NCI-H345 treated with DMSO at 0.1 percent for 48 hours (cell line): ENCODE data around the gene TMEM178B.
"Not testable (repeated sequence)": the region's sequence is repeated elsewhere in the genome, so short reads cannot be mapped to it uniquely, and the experiment has no call there.

ENCODE experiments used
- DNase-seq: peaks from one replicate; lab custom pipeline; 2025; ENCODE audit not compliant: unreplicated experiment; lab: John Stamatoyannopoulos, UW

TMEM178B gene

GRCh38 chr7:141073641-141074161 is at the start of gene TMEM178B:
Gene TMEM178B (plus strand): TSS chr7:141074064.
- no peak for DNase-seq

- no peak for DNase-seq
These were observed 49.2 kb upstream of the TMEM178B start for GRCh38 chr7:141024668-141025067.

GRCh38 chr7:141027043-141027442 is 46.8 kb upstream of the TMEM178B start:
- DNase-seq, result no peak

GRCh38 chr7:141028767-141029166 is 45.1 kb upstream of the TMEM178B start:
- no peak for DNase-seq

GRCh38 chr7:141032539-141033323 is 41.1 kb upstream of the TMEM178B start:
- not testable (repeated sequence) for DNase-seq

- not testable (repeated sequence) for DNase-seq
These were observed 35.8 kb upstream of the TMEM178B start for GRCh38 chr7:141038100-141038499.

GRCh38 chr7:141039376-141039775 is 34.5 kb upstream of the TMEM178B start:
- no peak for DNase-seq

- no peak for DNase-seq
These were observed 31.4 kb upstream of the TMEM178B start for GRCh38 chr7:141042222-141043193.

- DNase-seq, result no peak
These were observed 30.2 kb upstream of the TMEM178B start for GRCh38 chr7:141043616-141044015.

- DNase-seq, result no peak
These were observed 28.6 kb upstream of the TMEM178B start for GRCh38 chr7:141045126-141045841.

GRCh38 chr7:141045842-141046620 is 27.8 kb upstream of the TMEM178B start:
- DNase-seq, result no peak

- no peak for DNase-seq
These were observed 20.2 kb upstream of the TMEM178B start for GRCh38 chr7:141053626-141054025.

- DNase-seq, result no peak
These were observed 18.7 kb upstream of the TMEM178B start for GRCh38 chr7:141055146-141055545.

- no peak for DNase-seq
These were observed 16.1 kb upstream of the TMEM178B start for GRCh38 chr7:141057788-141058187.

GRCh38 chr7:141067856-141068255 is 6.0 kb upstream of the TMEM178B start:
- not testable (repeated sequence) for DNase-seq

GRCh38 chr7:141071260-141071854 is 2.5 kb upstream of the TMEM178B start:
- peak; percentile 82 for DNase-seq

GRCh38 chr7:141071855-141072547 is 1.9 kb upstream of the TMEM178B start:
- no peak for DNase-seq

- DNase-seq, result peak; percentile 66
These were observed 1.2 kb upstream of the TMEM178B start for GRCh38 chr7:141072548-141073172.

- DNase-seq, result no peak
These were observed 657 bp upstream of the TMEM178B start for GRCh38 chr7:141073173-141073640.
